ENCODE results near the gene BPTF.

DNA sequence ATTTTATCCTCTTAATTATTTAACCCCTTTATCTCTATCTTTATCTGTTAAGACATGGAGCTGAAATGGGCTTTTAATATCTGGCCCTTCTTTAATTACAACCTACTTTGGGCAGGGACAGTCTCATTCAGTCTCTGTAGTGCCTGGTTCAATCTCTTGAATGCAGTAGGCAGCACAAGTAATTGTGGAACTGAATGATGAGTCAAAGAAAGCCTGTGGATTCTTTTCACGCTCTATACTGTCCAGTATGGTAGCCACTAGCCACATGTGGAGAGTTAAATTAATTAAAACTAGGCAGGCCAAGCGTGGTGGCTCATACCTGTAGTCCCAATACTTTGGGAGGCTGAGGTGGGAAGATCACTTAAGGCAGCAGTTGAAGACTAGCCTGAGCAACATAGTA, 9.3 kb downstream of the BPTF start:
- TF ChIP-seq, protein P1, sequence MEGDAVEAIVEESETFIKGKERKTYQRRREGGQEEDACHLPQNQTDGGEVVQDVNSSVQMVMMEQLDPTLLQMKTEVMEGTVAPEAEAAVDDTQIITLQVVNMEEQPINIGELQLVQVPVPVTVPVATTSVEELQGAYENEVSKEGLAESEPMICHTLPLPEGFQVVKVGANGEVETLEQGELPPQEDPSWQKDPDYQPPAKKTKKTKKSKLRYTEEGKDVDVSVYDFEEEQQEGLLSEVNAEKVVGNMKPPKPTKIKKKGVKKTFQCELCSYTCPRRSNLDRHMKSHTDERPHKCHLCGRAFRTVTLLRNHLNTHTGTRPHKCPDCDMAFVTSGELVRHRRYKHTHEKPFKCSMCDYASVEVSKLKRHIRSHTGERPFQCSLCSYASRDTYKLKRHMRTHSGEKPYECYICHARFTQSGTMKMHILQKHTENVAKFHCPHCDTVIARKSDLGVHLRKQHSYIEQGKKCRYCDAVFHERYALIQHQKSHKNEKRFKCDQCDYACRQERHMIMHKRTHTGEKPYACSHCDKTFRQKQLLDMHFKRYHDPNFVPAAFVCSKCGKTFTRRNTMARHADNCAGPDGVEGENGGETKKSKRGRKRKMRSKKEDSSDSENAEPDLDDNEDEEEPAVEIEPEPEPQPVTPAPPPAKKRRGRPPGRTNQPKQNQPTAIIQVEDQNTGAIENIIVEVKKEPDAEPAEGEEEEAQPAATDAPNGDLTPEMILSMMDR (conservative IDR thresholded peaks at IDR 0.05 in 1 of 2, IDR thresholded peaks at IDR 0.05 in 1 of 2; ENCODE audit: extremely low read depth in 1 of 2, insufficient read depth in 1 of 2, low read depth in 1 of 2, low read length in 2 of 2) = no peak
- TF ChIP-seq EZH2 (IDR thresholded peaks at IDR 0.05; ENCODE audit: borderline replicate concordance, low read length) = no peak
